Kidney (tissue), 14 donors: ENCODE data around the gene MYDGF. TPM values are rescaled to one million over a fixed set of nuclear protein-coding genes. Genes with fewer than 3 reads are reported as not detected.

Source experiments
- DNase-seq, 5 donors: peaks; one replicate each; pipeline ENCODE4 v3.0.0-alpha.2; 2013 to 2020
- FAIRE-seq: peaks from 2 replicates; lab custom pipeline; 2012; peaks lifted over from hg19 to GRCh38; lab: Jason Lieb, UNC
- H3K27ac ChIP-seq, 2 donors: one replicate each; pipeline ENCODE4 v1.7.0; 2013; ENCODE audit warnings: low read depth in 2 of 2, low read length in 2 of 2, inconsistent platforms in 1 of 2
- H3K27me3 ChIP-seq: one replicate; pipeline ENCODE4 v1.7.1; 2013; ENCODE audit warnings: low read length, inconsistent platforms; ENCODE audit not compliant: control insufficient read depth, insufficient read depth
- H3K36me3 ChIP-seq, 3 donors: one replicate each; pipeline versions ENCODE4 v1.7.0 to v1.7.1; 2013; ENCODE audit warnings: low read length in 3 of 3, control low read depth in 1 of 3, inconsistent platforms in 1 of 3; ENCODE audit not compliant: insufficient read depth in 3 of 3, control insufficient read depth in 2 of 3
- H3K4me1 ChIP-seq, 3 donors: one replicate each; pipeline versions ENCODE4 v1.7.0 to v1.7.1; 2013; ENCODE audit warnings: low read length in 3 of 3, inconsistent platforms in 1 of 3, low read depth in 1 of 3; ENCODE audit not compliant: control insufficient read depth in 2 of 3, insufficient read depth in 2 of 3
- H3K4me3 ChIP-seq, 3 donors: one replicate each; pipeline versions ENCODE4 v1.7.0 to v1.8.1; 2013; ENCODE audit warnings: low read length in 3 of 3, control low read depth in 1 of 3, inconsistent platforms in 1 of 3
- H3K9ac ChIP-seq, 3 donors: one replicate each; pipeline versions ENCODE4 v1.7.0 to v1.7.1; 2013; ENCODE audit warnings: low read length in 3 of 3, control low read depth in 1 of 3, inconsistent platforms in 1 of 3
- H3K9me3 ChIP-seq, 3 donors: one replicate each; pipeline versions ENCODE4 v1.7.0 to v1.7.1; 2013; ENCODE audit warnings: low read length in 3 of 3, control low read depth in 1 of 3, inconsistent platforms in 1 of 3; ENCODE audit not compliant: control insufficient read depth in 2 of 3, insufficient read depth in 1 of 3
- intact Hi-C: fragments of 100-400 bp; cut with DNase I; formaldehyde crosslinking; loops from one replicate; pipeline ENCODE4 v1.11.1; 2022
- polyA plus RNA-seq: library from polyadenylated mRNA; stranded (reverse); fragments of 350-450 nt; fragmentation: Illumina TruSeq; extraction: RNeasy Lipid Tissue Mini Kit (QIAGEN cat#74804); gene quantifications from one replicate; pipeline ENCODE4 v1.2.3, GENCODE V29; 2014; ENCODE audit warnings: low read depth, low replicate concordance; ENCODE audit not compliant: insufficient read depth
- total RNA-seq: library from RNA; stranded (reverse); fragmentation: NEBNext Ultra II Directional; extraction: Animal tissue kit (Norgen Biotek cat#: 25700); gene quantifications from one replicate; pipeline ENCODE4 v1.2.1, GENCODE V29; 2021
- TF ChIP-seq, protein P1 (sequence below): IDR thresholded peaks from 3 replicates; pipeline ENCODE4 v1.5.1; 2012; ENCODE audit warnings: mild to moderate bottlenecking, moderate library complexity, borderline replicate concordance; ENCODE audit not compliant: insufficient read depth; ENCODE audit errors: extremely low read depth
- donor health status: control.
- donor health status: control.
- donor health status: control.
- donor health status: control.
- donor health status: control.
- donor health status: DM: yes; HTN: yes; CAD: no.
- donor health status: Normal renal cell carcinoma (clear cell type).

Gene MYDGF
- total and polyA plus RNA-seq, 2 donors from 2014 or later, result 75.8 to 85.5 TPM

DNA sequence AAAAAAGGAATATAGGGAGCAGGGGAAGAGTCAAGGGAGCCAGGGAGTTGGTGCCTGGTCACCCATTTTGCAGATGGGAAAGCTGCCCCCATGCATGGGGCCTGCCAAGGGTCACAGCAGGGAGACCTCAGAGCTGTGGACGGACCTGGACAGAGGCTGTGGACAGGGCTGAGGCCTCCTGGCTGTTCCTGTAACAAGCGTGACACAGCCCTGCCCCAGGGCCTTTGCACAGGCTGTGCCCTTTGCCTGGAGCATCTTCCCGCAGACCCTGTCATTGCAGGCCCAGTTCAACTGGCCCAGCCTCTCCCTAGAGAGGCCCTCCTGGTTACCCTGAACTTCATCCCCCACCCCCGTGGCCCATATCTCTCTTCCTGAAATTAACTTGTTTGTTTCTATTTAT is 24.4 kb downstream of the MYDGF start:
- no peak overlapping the region for H3K4me3 ChIP-seq
- H3K27me3 ChIP-seq, result no peaks in the 10 kb centered on the region
- TF ChIP-seq, protein P1, sequence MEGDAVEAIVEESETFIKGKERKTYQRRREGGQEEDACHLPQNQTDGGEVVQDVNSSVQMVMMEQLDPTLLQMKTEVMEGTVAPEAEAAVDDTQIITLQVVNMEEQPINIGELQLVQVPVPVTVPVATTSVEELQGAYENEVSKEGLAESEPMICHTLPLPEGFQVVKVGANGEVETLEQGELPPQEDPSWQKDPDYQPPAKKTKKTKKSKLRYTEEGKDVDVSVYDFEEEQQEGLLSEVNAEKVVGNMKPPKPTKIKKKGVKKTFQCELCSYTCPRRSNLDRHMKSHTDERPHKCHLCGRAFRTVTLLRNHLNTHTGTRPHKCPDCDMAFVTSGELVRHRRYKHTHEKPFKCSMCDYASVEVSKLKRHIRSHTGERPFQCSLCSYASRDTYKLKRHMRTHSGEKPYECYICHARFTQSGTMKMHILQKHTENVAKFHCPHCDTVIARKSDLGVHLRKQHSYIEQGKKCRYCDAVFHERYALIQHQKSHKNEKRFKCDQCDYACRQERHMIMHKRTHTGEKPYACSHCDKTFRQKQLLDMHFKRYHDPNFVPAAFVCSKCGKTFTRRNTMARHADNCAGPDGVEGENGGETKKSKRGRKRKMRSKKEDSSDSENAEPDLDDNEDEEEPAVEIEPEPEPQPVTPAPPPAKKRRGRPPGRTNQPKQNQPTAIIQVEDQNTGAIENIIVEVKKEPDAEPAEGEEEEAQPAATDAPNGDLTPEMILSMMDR, result no peak
- H3K9me3 ChIP-seq, result no peaks in the 10 kb centered on the region
- intact Hi-C loops, result no loop called here
- peaks cover 0 to 15% (median 0%) of the 10 kb centered on the region in 3 donors for H3K4me1 ChIP-seq
- FAIRE-seq (no peak), DNase-seq (peak in 1 of 5 donors; percentile 50)
- H3K9ac ChIP-seq, result no peak overlapping the region
- H3K36me3 ChIP-seq, result no peaks in the 10 kb centered on the region
- no peak overlapping the region for H3K27ac ChIP-seq

DNA sequence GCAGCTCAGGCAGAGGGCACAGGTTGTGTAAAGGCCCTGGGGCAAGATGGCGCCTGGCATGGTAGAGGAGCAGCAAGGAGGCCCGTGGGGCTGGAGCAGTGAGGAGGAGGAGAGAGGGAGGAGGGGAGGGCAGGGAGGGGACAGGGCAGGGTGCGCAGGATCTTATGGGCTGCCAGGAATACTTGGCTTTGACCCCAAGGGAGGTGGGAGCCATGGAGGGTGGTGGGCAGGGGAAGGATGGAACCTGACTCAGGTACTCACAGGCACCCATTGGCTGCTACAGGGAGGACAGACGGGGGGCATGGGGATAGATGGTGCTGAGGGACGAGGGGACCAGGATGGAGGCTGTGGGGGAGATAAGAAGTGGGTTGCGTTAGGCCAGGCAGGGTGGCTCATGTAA is 27.5 kb downstream of the MYDGF start:
- Histone ChIP-seq H3K36me3 (no peaks in the 10 kb centered on the region), H3K27ac (no peak overlapping the region), H3K4me1 (peaks cover 0 to 18% (median 0%) of the 10 kb centered on the region in 3 donors), H3K9me3 (no peaks in the 10 kb centered on the region), H3K4me3 (no peak overlapping the region), H3K9ac (no peak overlapping the region), H3K27me3 (no peaks in the 10 kb centered on the region)
- DNase-seq (peak in 1 of 5 donors; percentile 37), FAIRE-seq (no peak)
- intact Hi-C loops, result no loop called here
- TF ChIP-seq, protein P1, result no peak

DNA sequence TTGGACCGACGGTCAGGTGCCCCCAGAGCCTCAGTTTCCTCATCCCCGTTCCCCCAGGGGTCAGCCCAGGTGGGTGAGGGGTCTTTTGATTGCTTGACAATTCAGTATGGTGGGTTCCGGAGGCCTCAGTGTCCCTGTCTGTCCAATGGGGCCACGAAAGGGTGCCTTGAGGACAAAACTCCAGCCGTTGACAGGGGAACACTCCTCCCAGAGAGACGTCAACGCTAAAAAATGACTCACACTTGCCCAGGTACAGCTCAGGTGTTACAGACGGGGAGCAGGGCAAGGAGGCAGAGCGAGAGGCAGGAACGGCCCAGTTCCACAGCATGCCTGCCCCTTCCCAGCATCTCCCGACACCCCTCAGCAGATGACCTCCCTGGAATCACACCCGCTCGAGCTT is 29.0 kb downstream of the MYDGF start:
- H3K27me3 ChIP-seq, result no peaks in the 10 kb centered on the region
- H3K9me3 ChIP-seq, result no peaks in the 10 kb centered on the region
- no peak for FAIRE-seq
- no peak overlapping the region for H3K9ac ChIP-seq
- peaks cover 0 to 19% (median 4%) of the 10 kb centered on the region in 3 donors for H3K4me1 ChIP-seq
- intact Hi-C loops, result no loop called here
- peak in 1 of 5 donors; percentile 51 for DNase-seq
- H3K27ac ChIP-seq, result no peak overlapping the region
- H3K4me3 ChIP-seq, result no peak overlapping the region
- TF ChIP-seq, protein P1, result no peak
- no peaks in the 10 kb centered on the region for H3K36me3 ChIP-seq
